ENCODE results near the gene TSNAXIP1. TPM values are rescaled to one million over a fixed set of nuclear protein-coding genes. Genes with fewer than 3 reads are reported as not detected.

Gene TSNAXIP1
- total RNA-seq, 4 donors from 2014 or later: 0.35 to 7.4 (median 0.94) TPM; not detected in 1

GRCh38 chr16:67811899-67812298 lies 5.2 kb downstream of the TSNAXIP1 start:
- Histone ChIP-seq H3K27me3 (no peaks in the 10 kb centered on the region), H3K4me3 (no peak overlapping the region), H3K4me1 (peaks cover 0 to 11% (median 4%) of the 10 kb centered on the region in 4 donors), H3K36me3 (no peaks in the 10 kb centered on the region), H3K9me3 (no peaks in the 10 kb centered on the region), H3K27ac (no peak overlapping the region)
- no peak for TF ChIP-seq POLR2A (IDR thresholded peaks at IDR 0.05)
- no peak for TF ChIP-seq CTCF (IDR thresholded peaks at IDR 0.05)
- DNase-seq: no peak

DNA sequence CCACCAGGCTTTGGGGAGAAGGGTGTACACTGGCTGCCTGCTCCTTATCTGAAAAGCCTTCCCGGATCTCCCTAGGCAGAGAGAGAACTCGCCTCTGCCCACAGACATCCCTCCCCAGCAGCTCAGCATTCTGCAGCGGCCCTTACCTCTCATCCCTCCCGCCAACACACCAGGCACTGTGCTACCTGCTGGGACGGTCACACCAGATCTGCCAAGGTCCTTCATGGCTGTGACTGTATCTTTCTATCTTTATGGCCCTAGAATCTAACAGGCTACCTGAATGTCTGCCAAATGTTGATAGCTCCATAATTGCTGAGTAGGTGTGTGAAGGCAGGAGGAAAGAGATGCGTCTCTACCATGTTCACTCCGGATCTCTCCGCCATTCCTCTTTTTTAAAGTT lies 7.9 kb downstream of the TSNAXIP1 start:
- Histone ChIP-seq H3K4me3 (no peak overlapping the region), H3K4me1 (peaks cover 0 to 5% (median 0%) of the 10 kb centered on the region in 4 donors), H3K36me3 (no peaks in the 10 kb centered on the region), H3K27ac (no peak overlapping the region), H3K9me3 (no peaks in the 10 kb centered on the region), H3K27me3 (no peaks in the 10 kb centered on the region)
- DNase-seq: peak in 2 of 3 donors; percentile 58 to 67
- TF ChIP-seq POLR2A (IDR thresholded peaks at IDR 0.05) (no peak), CTCF (IDR thresholded peaks at IDR 0.05) (no peak)

- H3K27ac ChIP-seq: no peak overlapping the region
- DNase-seq: no peak
- no peaks in the 10 kb centered on the region for H3K36me3 ChIP-seq
- no peaks in the 10 kb centered on the region for H3K4me1 ChIP-seq
- TF ChIP-seq POLR2A (IDR thresholded peaks at IDR 0.05): no peak
- TF ChIP-seq CTCF (IDR thresholded peaks at IDR 0.05): no peak
- H3K9me3 ChIP-seq: no peaks in the 10 kb centered on the region
- H3K4me3 ChIP-seq: no peak overlapping the region
- no peaks in the 10 kb centered on the region for H3K27me3 ChIP-seq
Observed at GRCh38 chr16:67820608-67821259, 14.0 kb downstream of the TSNAXIP1 start.

GRCh38 chr16:67822511-67822910 lies 15.8 kb downstream of the TSNAXIP1 start:
- no peak for TF ChIP-seq POLR2A (IDR thresholded peaks at IDR 0.05)
- no peak for TF ChIP-seq CTCF (IDR thresholded peaks at IDR 0.05)
- DNase-seq: no peak
- no peaks in the 10 kb centered on the region for H3K4me1 ChIP-seq
- H3K9me3 ChIP-seq: no peaks in the 10 kb centered on the region
- H3K27ac ChIP-seq: no peak overlapping the region
- no peaks in the 10 kb centered on the region for H3K27me3 ChIP-seq
- no peak overlapping the region for H3K4me3 ChIP-seq
- peaks cover 0 to 6% (median 0%) of the 10 kb centered on the region in 3 donors for H3K36me3 ChIP-seq

DNA sequence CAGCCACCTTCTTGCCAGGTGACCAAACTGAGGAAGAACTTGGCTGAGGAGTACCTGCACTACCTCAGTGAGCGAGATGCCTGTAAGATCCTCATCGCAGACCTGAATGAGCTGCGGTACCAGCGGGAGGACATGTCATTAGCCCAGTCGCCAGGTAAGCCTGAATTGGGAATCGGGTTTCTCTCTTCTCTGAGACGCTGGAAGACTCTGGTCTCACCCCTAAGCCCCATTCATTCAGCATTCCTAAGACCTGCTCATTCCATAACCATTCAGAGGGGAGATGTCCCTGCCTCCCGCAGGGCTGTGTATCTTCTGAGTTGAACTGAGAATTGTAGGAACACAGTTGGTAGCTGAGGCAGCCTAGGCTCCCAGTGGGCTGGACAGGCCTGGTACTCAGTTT lies 18.4 kb downstream of the TSNAXIP1 start:
- Histone ChIP-seq H3K36me3 (peaks cover 0 to 22% (median 0%) of the 10 kb centered on the region in 3 donors), H3K4me1 (no peaks in the 10 kb centered on the region), H3K27ac (no peak overlapping the region), H3K27me3 (no peaks in the 10 kb centered on the region), H3K9me3 (no peaks in the 10 kb centered on the region), H3K4me3 (no peak overlapping the region)
- no peak for TF ChIP-seq CTCF (IDR thresholded peaks at IDR 0.05)
- DNase-seq: no peak

All from Peyer's patch (tissue), 4 donors.